ENCODE measurements around the gene RAB30.
"Not testable (repeated sequence)": the region's sequence is repeated elsewhere in the genome, so short reads cannot be mapped to it uniquely, and the experiment has no call there.

RAB30 gene

DNA sequence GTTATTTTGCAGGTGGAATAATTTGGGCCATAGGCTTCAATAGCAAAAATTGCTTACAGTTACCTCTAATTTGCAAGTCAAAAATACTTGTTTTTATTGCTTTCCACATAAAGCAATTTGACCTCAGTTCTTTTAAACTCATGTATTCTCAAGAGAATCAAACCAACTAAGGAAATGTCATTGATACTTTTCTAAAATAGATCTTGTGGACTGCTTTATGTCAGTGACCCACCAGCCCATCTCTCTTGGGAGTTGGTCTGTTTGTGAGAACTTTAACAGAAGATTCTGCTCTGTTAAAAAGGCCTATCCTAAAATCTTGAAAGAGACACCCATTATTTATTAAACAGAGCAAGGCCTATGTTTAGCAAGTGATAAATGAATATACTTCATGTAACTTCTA lies 94.9 kb downstream of the RAB30 start:
- Histone ChIP-seq H3K27ac (ENCODE audit: low read depth, low read length) (no peak overlapping the region), H3K9ac (ENCODE audit: low read length) (no peak overlapping the region), H3K4me1 (ENCODE audit: insufficient read depth, low read length) (peaks cover 7% of the 10 kb centered on the region), H3K27me3 (ENCODE audit: control insufficient read depth in 1 of 2, insufficient read depth in 2 of 2, low read length in 2 of 2) (no peaks in the 10 kb centered on the region), H3K4me3 (ENCODE audit: low read depth in 1 of 2, low read length in 2 of 2) (no peak overlapping the region), H3K9me3 (ENCODE audit: low read length) (no peaks in the 10 kb centered on the region), H3K36me3 (ENCODE audit: insufficient read depth, low read length) (peaks cover 4% of the 10 kb centered on the region)

DNA sequence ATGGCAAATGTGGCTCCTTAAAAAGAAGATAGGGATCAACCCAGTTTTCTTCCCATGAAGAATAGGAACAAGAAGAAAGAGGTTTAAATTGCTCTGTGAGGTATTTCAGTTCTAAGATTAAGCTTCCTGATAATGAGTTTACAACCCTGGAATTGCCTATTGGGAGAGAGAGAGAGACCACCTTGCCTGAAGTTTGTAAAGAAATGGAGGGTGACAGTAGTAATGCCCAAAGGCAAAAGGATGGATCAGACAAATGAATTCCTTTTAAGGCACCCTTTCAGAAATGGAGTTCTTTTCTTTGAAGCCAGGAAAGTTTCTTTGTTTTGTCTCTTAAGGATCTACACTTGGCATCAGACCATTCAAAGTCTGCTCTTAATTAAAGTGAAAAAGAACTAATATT lies 95.8 kb downstream of the RAB30 start:
- Histone ChIP-seq H3K36me3 (ENCODE audit: insufficient read depth, low read length) (no peaks in the 10 kb centered on the region), H3K27ac (ENCODE audit: low read depth, low read length) (no peak overlapping the region), H3K9me3 (ENCODE audit: low read length) (no peaks in the 10 kb centered on the region), H3K27me3 (ENCODE audit: control insufficient read depth in 1 of 2, insufficient read depth in 2 of 2, low read length in 2 of 2) (no peaks in the 10 kb centered on the region), H3K9ac (ENCODE audit: low read length) (no peak overlapping the region), H3K4me3 (ENCODE audit: low read depth in 1 of 2, low read length in 2 of 2) (no peak overlapping the region), H3K4me1 (ENCODE audit: insufficient read depth, low read length) (peaks cover 7% of the 10 kb centered on the region)

DNA sequence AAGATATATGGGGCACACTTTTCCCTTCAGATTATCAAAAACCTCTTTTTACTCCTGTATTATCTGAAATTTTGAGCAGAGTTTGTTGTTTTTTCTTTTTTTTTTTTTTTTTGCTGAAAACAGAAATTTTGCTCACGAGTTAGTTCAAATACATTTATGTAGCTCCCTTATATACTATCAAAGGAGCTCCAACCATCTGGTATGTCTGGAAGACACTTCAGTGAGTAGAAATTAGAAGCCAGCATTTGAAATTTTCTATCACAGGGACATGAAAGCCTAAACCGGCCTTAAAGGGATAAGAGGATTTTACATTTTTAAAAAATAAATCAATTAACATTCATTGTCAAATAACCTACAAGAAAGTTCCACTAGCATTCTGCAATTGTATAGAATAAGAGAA lies 96.8 kb downstream of the RAB30 start:
- Histone ChIP-seq H3K27ac (ENCODE audit: low read depth, low read length) (no peak overlapping the region), H3K9me3 (ENCODE audit: low read length) (no peaks in the 10 kb centered on the region), H3K4me3 (ENCODE audit: low read depth in 1 of 2, low read length in 2 of 2) (no peak overlapping the region)

DNA sequence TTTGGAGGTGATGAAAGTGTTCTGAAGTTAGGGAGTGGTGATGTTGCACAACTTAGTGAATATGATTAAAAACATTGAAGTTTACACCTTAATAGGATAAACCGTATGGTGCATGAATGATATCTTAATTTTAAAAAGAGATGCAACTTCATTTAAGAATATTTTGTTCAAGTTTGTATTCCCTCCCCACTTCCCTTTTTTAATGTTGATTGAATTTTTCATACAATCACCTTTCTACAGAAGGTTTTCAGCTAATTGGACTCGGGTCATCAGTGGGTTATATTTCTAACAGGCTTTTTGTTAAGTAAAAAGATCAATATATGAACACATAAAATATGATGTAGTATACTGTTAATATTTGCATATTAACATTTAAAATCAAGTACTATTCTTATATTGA lies 97.6 kb downstream of the RAB30 start:
- Histone ChIP-seq H3K4me3 (ENCODE audit: low read depth in 1 of 2, low read length in 2 of 2) (no peak overlapping the region), H3K9ac (ENCODE audit: low read length) (no peak overlapping the region), H3K4me1 (ENCODE audit: insufficient read depth, low read length) (peaks cover 4% of the 10 kb centered on the region), H3K9me3 (ENCODE audit: low read length) (no peaks in the 10 kb centered on the region), H3K27me3 (ENCODE audit: control insufficient read depth in 1 of 2, insufficient read depth in 2 of 2, low read length in 2 of 2) (no peaks in the 10 kb centered on the region), H3K27ac (ENCODE audit: low read depth, low read length) (no peak overlapping the region), H3K36me3 (ENCODE audit: insufficient read depth, low read length) (no peaks in the 10 kb centered on the region)

More for the DNA sequence above, 96.8 kb downstream of the RAB30 start:
- Histone ChIP-seq H3K36me3 (ENCODE audit: insufficient read depth, low read length) (no peaks in the 10 kb centered on the region), H3K27me3 (ENCODE audit: control insufficient read depth in 1 of 2, insufficient read depth in 2 of 2, low read length in 2 of 2) (no peaks in the 10 kb centered on the region), H3K9ac (ENCODE audit: low read length) (no peak overlapping the region), H3K4me1 (ENCODE audit: insufficient read depth, low read length) (peaks cover 4% of the 10 kb centered on the region)

DNA sequence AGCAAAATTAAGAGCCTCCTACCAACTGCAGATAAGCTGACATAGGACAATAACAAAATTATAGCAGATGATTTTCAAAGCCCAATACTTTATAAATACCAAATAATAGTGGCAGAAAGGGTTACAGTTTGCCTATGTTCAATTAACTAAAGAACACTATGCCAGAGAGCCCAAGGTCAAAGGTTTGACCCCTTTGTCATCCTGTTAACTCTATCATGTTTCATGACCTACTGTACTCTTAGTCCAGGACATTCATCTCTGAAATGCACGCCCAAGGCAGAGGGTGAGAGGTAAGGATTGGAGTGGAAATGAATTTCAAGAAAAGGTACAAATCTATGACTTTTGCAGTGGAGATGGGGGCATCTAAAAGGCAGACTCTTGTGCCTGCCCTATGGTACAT lies 99.6 kb downstream of the RAB30 start:
- Histone ChIP-seq H3K36me3 (ENCODE audit: insufficient read depth, low read length) (no peaks in the 10 kb centered on the region), H3K4me3 (ENCODE audit: low read depth in 1 of 2, low read length in 2 of 2) (no peak overlapping the region), H3K27ac (ENCODE audit: low read depth, low read length) (no peak overlapping the region), H3K9ac (ENCODE audit: low read length) (no peak overlapping the region), H3K9me3 (ENCODE audit: low read length) (no peaks in the 10 kb centered on the region), H3K4me1 (ENCODE audit: insufficient read depth, low read length) (no peaks in the 10 kb centered on the region), H3K27me3 (ENCODE audit: control insufficient read depth in 1 of 2, insufficient read depth in 2 of 2, low read length in 2 of 2) (no peaks in the 10 kb centered on the region)

DNA sequence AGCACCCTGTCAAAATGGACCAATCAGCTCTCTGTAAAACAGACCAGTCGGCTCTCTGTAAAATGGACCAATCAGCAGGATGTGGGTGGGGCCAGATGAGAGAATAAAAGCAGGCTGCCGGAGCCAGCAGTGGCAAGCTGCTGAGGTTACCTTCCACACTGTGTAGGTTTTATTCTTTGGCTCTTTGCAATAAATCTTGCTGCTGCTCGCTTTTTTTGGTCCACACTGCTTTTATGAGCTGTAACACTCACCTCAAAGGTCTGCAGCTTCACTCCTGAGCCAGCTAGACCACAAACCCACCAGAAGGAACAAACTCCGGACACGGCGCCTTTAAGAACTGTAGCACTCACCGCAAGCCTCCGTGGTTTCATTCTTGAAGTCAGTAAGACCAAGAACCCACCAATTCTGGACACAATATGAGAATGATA lies 100.2 kb downstream of the RAB30 start:
- not testable (repeated sequence) for H3K36me3 ChIP-seq (ENCODE audit: insufficient read depth, low read length); H3K4me3 ChIP-seq (ENCODE audit: low read depth in 1 of 2, low read length in 2 of 2); H3K27ac ChIP-seq (ENCODE audit: low read depth, low read length); H3K4me1 ChIP-seq (ENCODE audit: insufficient read depth, low read length); H3K27me3 ChIP-seq (ENCODE audit: control insufficient read depth in 1 of 2, insufficient read depth in 2 of 2, low read length in 2 of 2); H3K9me3 ChIP-seq (ENCODE audit: low read length); H3K9ac ChIP-seq (ENCODE audit: low read length)

DNA sequence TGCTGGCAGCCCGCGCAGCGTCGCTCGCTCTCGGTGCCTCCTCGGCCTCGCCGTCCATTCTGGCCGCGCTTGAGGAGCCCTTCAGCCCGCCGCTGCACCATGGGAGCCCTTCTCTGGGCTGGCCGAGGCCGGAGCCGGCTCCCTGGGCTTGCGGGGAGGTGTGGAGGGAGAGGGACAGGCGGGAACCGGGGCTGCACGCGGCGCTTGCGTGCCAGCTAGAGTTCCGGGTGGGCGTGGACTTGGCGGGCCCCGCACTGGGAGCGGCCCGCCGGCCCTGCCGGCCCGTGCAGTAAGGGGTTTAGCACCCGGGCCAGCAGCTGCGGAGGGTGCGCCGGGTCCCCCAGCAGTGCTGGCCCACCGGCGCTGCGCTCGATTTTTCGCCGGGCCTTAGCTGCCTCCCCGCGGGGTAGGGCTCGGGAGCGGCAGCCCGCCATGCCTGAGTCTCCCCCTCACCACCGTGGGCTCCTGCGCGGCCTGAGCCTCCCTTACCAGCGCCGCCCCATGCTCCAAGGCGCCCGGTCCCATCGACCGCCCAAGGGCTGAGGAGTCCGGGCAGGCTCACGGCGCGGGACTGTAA lies 101.1 kb downstream of the RAB30 start:
- not testable (repeated sequence) for H3K36me3 ChIP-seq (ENCODE audit: insufficient read depth, low read length); H3K9me3 ChIP-seq (ENCODE audit: low read length); H3K4me1 ChIP-seq (ENCODE audit: insufficient read depth, low read length); H3K27ac ChIP-seq (ENCODE audit: low read depth, low read length); H3K9ac ChIP-seq (ENCODE audit: low read length); H3K4me3 ChIP-seq (ENCODE audit: low read depth in 1 of 2, low read length in 2 of 2); H3K27me3 ChIP-seq (ENCODE audit: control insufficient read depth in 1 of 2, insufficient read depth in 2 of 2, low read length in 2 of 2)

DNA sequence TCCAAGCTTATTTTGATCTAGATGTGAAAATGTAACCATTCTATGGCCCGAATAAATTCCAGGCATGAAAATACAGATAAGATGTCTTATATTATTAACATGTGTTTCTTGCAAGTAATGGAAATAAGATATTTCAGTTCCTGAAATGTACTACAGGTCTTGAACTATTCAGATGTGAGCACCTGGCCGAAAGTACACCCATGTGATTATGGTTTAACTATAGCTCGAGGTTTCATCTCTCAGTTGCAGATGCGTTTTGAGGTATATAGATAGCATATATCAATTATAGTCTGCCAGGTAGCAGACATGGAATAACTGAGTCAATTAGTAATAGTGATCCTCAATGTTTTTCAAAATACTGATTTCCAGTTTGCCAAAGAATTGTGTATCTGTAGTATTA lies 101.9 kb downstream of the RAB30 start:
- no peak overlapping the region for H3K4me3 ChIP-seq (ENCODE audit: low read depth in 1 of 2, low read length in 2 of 2)
- no peak overlapping the region for H3K27ac ChIP-seq (ENCODE audit: low read depth, low read length)
- H3K36me3 ChIP-seq (ENCODE audit: insufficient read depth, low read length): no peaks in the 10 kb centered on the region
- H3K9ac ChIP-seq (ENCODE audit: low read length): no peak overlapping the region
- no peaks in the 10 kb centered on the region for H3K9me3 ChIP-seq (ENCODE audit: low read length)
- H3K27me3 ChIP-seq (ENCODE audit: control insufficient read depth in 1 of 2, insufficient read depth in 2 of 2, low read length in 2 of 2): no peaks in the 10 kb centered on the region
- H3K4me1 ChIP-seq (ENCODE audit: insufficient read depth, low read length): no peaks in the 10 kb centered on the region

DNA sequence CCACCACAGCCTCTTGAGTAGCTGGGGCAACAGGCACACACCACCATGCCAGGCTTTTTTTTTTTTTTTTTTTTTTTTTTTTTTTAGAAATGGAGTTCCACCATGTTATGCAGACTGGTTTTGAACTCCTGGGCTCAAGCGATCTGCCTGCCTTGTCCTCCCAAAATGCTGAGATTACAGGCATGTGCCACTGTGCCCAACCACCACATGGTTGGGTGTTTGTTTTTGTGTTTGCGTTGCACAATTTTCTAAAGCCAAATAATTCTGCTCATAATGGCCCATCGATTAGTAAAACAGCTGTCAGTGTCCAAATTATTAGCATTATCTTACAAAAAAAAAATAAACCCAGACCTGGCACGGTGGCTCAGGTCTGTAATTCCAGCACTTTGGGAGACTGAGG lies 104.3 kb downstream of the RAB30 start:
- Histone ChIP-seq H3K9me3 (ENCODE audit: low read length) (no peaks in the 10 kb centered on the region), H3K27me3 (ENCODE audit: control insufficient read depth in 1 of 2, insufficient read depth in 2 of 2, low read length in 2 of 2) (no peaks in the 10 kb centered on the region), H3K36me3 (ENCODE audit: insufficient read depth, low read length) (no peaks in the 10 kb centered on the region), H3K9ac (ENCODE audit: low read length) (no peak overlapping the region), H3K4me3 (ENCODE audit: low read depth in 1 of 2, low read length in 2 of 2) (no peak overlapping the region), H3K27ac (ENCODE audit: low read depth, low read length) (no peak overlapping the region), H3K4me1 (ENCODE audit: insufficient read depth, low read length) (no peaks in the 10 kb centered on the region)

DNA sequence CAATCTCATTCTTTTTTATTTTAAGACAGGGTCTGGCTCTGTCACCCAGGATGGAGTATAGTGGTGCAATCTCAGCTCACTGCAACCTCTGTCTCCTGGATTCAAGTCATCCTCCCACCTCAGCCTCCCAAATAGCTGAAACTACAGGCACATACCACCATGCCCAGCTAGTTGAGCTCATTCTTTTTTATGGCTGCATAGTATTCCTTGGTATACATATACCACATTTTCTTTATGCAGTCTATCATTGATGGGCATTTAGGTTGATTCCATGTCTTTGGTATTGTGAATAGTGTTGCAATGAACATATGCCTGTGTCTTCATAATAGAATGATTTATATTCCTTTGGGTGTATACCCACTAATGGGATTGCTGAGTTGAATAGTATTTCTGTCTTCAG lies 109.7 kb downstream of the RAB30 start:
- H3K4me1 ChIP-seq (ENCODE audit: insufficient read depth, low read length); H3K27ac ChIP-seq (ENCODE audit: low read depth, low read length); H3K9me3 ChIP-seq (ENCODE audit: low read length); H3K36me3 ChIP-seq (ENCODE audit: insufficient read depth, low read length); H3K27me3 ChIP-seq (ENCODE audit: control insufficient read depth in 1 of 2, insufficient read depth in 2 of 2, low read length in 2 of 2); H3K9ac ChIP-seq (ENCODE audit: low read length); H3K4me3 ChIP-seq (ENCODE audit: low read depth in 1 of 2, low read length in 2 of 2): not testable (repeated sequence)

DNA sequence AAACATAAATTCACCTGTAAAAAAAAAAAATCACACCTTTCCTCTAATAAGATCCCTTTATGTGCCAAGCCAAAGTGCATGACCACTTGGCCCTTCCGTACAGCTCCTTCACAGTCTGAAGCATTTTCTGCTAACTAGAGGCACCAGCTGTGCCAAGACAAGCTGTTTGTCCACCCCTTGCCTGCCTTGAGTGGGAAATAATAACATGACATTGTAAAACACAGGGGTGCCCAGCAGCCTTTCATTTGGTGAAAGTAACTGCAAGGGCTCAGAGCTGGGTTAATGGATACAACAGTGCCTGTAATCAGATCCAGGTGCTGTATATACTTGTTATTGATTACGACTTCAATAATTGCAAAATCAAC lies 110.9 kb downstream of the RAB30 start:
- Histone ChIP-seq H3K9ac (ENCODE audit: low read length) (no peak overlapping the region), H3K9me3 (ENCODE audit: low read length) (no peaks in the 10 kb centered on the region), H3K27ac (ENCODE audit: low read depth, low read length) (no peak overlapping the region), H3K27me3 (ENCODE audit: control insufficient read depth in 1 of 2, insufficient read depth in 2 of 2, low read length in 2 of 2) (no peaks in the 10 kb centered on the region), H3K4me1 (ENCODE audit: insufficient read depth, low read length) (no peaks in the 10 kb centered on the region), H3K4me3 (ENCODE audit: low read depth in 1 of 2, low read length in 2 of 2) (no peak overlapping the region), H3K36me3 (ENCODE audit: insufficient read depth, low read length) (no peaks in the 10 kb centered on the region)

DNA sequence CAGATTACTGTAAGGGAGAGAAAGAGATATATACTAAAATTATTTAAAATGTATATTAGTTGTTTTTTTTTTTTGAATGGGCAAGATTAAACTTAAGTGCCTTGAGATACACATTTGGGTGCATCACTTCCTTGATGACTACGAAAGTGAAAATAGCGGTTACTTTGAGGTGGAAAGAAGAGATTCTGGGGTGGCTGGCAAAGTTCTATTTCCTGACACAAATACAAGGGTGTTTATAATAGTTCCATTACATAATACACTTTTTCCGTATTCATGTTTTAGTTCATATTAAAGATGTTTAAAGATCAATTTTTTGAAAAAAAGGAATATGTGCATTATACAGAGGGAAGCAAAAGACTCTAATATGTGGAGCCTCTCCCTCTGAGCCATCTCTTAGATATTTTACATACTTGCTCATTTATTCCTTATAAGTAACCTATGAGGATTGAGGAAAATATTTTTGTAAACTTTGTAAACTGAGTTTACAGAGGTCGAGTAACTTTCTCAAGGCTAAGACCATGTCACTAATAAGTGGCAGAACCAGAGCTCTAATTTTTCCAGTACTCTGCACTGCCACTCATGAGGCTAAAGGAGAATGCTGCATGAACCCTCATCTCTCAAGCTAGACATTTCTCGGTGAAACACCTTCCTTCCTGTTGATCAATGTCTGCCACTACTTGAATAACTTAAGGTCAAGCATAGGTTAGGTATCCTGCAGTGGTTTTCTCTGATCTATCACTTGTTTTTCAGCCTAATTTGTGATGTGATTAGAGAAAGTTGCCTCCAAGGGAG lies 111.5 kb downstream of the RAB30 start:
- Histone ChIP-seq H3K36me3 (ENCODE audit: insufficient read depth, low read length) (no peaks in the 10 kb centered on the region), H3K9ac (ENCODE audit: low read length) (no peak overlapping the region), H3K4me3 (ENCODE audit: low read depth in 1 of 2, low read length in 2 of 2) (no peak overlapping the region), H3K27me3 (ENCODE audit: control insufficient read depth in 1 of 2, insufficient read depth in 2 of 2, low read length in 2 of 2) (no peaks in the 10 kb centered on the region), H3K4me1 (ENCODE audit: insufficient read depth, low read length) (no peaks in the 10 kb centered on the region), H3K9me3 (ENCODE audit: low read length) (no peaks in the 10 kb centered on the region), H3K27ac (ENCODE audit: low read depth, low read length) (no peak overlapping the region)
